ENCODE results near the gene ZKSCAN4. TPM values are rescaled to one million over a fixed set of nuclear protein-coding genes. Genes with fewer than 3 reads are reported as not detected.

Gene ZKSCAN4
- total and polyA plus RNA-seq, 2 of the 8 experiments (the other 6 are each of a cell fraction or from before 2014, with no cell fraction given): 2.2 to 6.6 TPM

- TF ChIP-seq SP2 (IDR thresholded peaks at IDR 0.05; ENCODE audit: low read length) (peak; percentile 87), ZNF274 (IDR thresholded peaks at IDR 0.05; ENCODE audit: borderline replicate concordance, extremely low read depth, low read length) (no peak), SIN3A (conservative IDR thresholded peaks at IDR 0.05 in 1 of 2, IDR thresholded peaks at IDR 0.05 in 1 of 2; ENCODE audit: low read depth in 1 of 2, low read length in 2 of 2) (peak; percentile 60 to 92; a peak in 2 of 4 replicates), CBX8 (IDR thresholded peaks at IDR 0.05; ENCODE audit: borderline replicate concordance, low read depth, low read length) (no peak), TAF7 (optimal IDR thresholded peaks at IDR 0.05; ENCODE audit: borderline replicate concordance, low read depth, low read length) (peak; percentile 82), EGR1 (IDR thresholded peaks at IDR 0.05; ENCODE audit: borderline replicate concordance, low read depth, low read length) (peak; percentile 13; the same call in 1 of the 2 replicates), BCL11A (IDR thresholded peaks at IDR 0.05; ENCODE audit: low read depth in 2 of 2, low read length in 2 of 2) (no peak), TEAD4 (IDR thresholded peaks at IDR 0.05; ENCODE audit: low read depth, low read length) (0 out of 2 replicates have a peak, but pooled peaks have one; percentile 11)
- TF ChIP-seq, protein P1, sequence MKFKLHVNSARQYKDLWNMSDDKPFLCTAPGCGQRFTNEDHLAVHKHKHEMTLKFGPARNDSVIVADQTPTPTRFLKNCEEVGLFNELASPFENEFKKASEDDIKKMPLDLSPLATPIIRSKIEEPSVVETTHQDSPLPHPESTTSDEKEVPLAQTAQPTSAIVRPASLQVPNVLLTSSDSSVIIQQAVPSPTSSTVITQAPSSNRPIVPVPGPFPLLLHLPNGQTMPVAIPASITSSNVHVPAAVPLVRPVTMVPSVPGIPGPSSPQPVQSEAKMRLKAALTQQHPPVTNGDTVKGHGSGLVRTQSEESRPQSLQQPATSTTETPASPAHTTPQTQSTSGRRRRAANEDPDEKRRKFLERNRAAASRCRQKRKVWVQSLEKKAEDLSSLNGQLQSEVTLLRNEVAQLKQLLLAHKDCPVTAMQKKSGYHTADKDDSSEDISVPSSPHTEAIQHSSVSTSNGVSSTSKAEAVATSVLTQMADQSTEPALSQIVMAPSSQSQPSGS (IDR thresholded peaks at IDR 0.05; ENCODE audit: low read length): 0 out of 2 replicates have a peak, but pooled peaks have one; percentile 25
Observed at GRCh38 chr6:28281288-28282064, 29.4 kb upstream of the ZKSCAN4 start, which contains the start of gene PGBD1 (continued).
